ENCODE data around the gene VIL1.

The VIL1 gene

DNA sequence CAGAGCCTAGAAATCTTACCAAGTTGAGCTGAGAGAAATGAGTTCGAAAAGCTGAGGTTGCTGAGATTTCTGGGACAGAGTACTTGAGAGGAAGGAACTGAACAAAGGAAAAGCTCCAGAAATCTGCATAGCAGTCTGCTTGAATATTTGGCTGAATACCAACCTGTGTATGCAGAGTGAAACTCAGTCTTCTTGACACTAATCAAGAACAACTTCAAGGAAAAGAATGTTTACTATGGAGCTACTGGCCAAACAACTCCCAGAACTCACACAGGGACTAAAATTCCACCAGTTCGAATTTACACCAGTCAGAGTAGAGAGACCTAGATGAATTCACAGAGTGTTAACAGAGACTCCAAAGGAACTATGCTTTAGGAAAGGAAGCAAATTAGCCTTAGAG is 82.7 kb downstream of the VIL1 start:
- TF ChIP-seq, protein P1, sequence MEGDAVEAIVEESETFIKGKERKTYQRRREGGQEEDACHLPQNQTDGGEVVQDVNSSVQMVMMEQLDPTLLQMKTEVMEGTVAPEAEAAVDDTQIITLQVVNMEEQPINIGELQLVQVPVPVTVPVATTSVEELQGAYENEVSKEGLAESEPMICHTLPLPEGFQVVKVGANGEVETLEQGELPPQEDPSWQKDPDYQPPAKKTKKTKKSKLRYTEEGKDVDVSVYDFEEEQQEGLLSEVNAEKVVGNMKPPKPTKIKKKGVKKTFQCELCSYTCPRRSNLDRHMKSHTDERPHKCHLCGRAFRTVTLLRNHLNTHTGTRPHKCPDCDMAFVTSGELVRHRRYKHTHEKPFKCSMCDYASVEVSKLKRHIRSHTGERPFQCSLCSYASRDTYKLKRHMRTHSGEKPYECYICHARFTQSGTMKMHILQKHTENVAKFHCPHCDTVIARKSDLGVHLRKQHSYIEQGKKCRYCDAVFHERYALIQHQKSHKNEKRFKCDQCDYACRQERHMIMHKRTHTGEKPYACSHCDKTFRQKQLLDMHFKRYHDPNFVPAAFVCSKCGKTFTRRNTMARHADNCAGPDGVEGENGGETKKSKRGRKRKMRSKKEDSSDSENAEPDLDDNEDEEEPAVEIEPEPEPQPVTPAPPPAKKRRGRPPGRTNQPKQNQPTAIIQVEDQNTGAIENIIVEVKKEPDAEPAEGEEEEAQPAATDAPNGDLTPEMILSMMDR (IDR thresholded peaks at IDR 0.05; ENCODE audit: insufficient read depth, missing control alignments) = no peak
- DNase-seq (ENCODE audit: insufficient read length, low spot score) (no peak), FAIRE-seq (no peak)
